Neural progenitor cell (in vitro differentiated cells): ENCODE measurements around the gene LRP6. TPM values are rescaled to one million over a fixed set of nuclear protein-coding genes. Genes with fewer than 3 reads are reported as not detected.

Experiments
- DNase-seq: peaks from one replicate; pipeline ENCODE4 v3.0.0-alpha.2; 2016; ENCODE audit warnings: low spot score
- H2AFZ ChIP-seq: fragments of 200-600 bp; sonication (generic); replicated peaks from 2 replicates; pipeline ENCODE4 v1.6.1; 2016; ENCODE audit warnings: antibody characterized with exemption
- H3F3A ChIP-seq: fragments of 200-600 bp; sonication (generic); 2 replicates; pipeline ENCODE4 v1.6.1; 2016; ENCODE audit warnings: antibody characterized with exemption, low read depth
- H3K27ac ChIP-seq: fragments of 200-600 bp; sonication (generic); 2 replicates; pipeline ENCODE4 v1.5.1; 2016; ENCODE audit warnings: mild to moderate bottlenecking
- H3K27me3 ChIP-seq: fragments of 200-600 bp; sonication (generic); 2 replicates; pipeline ENCODE4 v1.6.1; 2016; ENCODE audit warnings: mild to moderate bottlenecking, moderate library complexity
- H3K36me3 ChIP-seq: fragments of 200-600 bp; sonication (generic); 2 replicates; pipeline ENCODE4 v1.5.1; 2016
- H3K4me1 ChIP-seq: fragments of 200-600 bp; sonication (generic); 2 replicates; pipeline ENCODE4 v1.6.1; 2016; ENCODE audit warnings: mixed run types
- H3K4me2 ChIP-seq: fragments of 200-600 bp; sonication (generic); 2 replicates; pipeline ENCODE4 v1.6.1; 2016
- H3K4me3 ChIP-seq: fragments of 200-600 bp; sonication (generic); 2 replicates; pipeline ENCODE4 v1.5.1; 2016
- H3K79me2 ChIP-seq: fragments of 200-600 bp; sonication (generic); 2 replicates; pipeline ENCODE4 v1.6.1; 2016; ENCODE audit warnings: low read depth
- H3K9ac ChIP-seq: fragments of 200-600 bp; sonication (generic); 2 replicates; pipeline ENCODE4 v1.6.1; 2016
- H3K9me3 ChIP-seq: fragments of 200-600 bp; sonication (generic); 2 replicates; pipeline ENCODE4 v1.5.1; 2016; ENCODE audit warnings: low read depth
- H4K20me1 ChIP-seq: fragments of 200-600 bp; sonication (generic); 2 replicates; pipeline ENCODE4 v1.6.1; 2016; ENCODE audit warnings: low read depth
- H3K27ac Mint-ChIP-seq: 3 replicates; pipeline ENCODE4 v1.8.0; 2021; ENCODE audit warnings: mixed read lengths
- H3K27me3 Mint-ChIP-seq: 2 replicates; pipeline ENCODE4 v1.8.0; 2022; ENCODE audit warnings: low read depth, mild to moderate bottlenecking, inconsistent platforms, moderate library complexity, mixed read lengths; ENCODE audit not compliant: insufficient read depth
- H3K36me3 Mint-ChIP-seq: 3 replicates; pipeline ENCODE4 v1.8.0; 2021; ENCODE audit warnings: mixed read lengths
- H3K4me1 Mint-ChIP-seq: 3 replicates; pipeline ENCODE4 v1.8.0; 2021; ENCODE audit warnings: mixed read lengths
- H3K4me3 Mint-ChIP-seq: 3 replicates; pipeline ENCODE4 v1.8.0; 2021; ENCODE audit warnings: mild to moderate bottlenecking, moderate library complexity, mixed read lengths
- H3K9me3 Mint-ChIP-seq: 3 replicates; pipeline ENCODE4 v1.8.0; 2020; ENCODE audit warnings: mixed read lengths
- CTCF ChIP-seq: fragments of 200-600 bp; sonication (generic); IDR thresholded peaks from 2 replicates; pipeline ENCODE4 v1.5.1; 2017; ENCODE audit warnings: antibody characterized with exemption, mild to moderate bottlenecking
- EZH2 ChIP-seq: fragments of 200-600 bp; sonication (generic); IDR thresholded peaks from 2 replicates; pipeline ENCODE4 v1.6.1; 2017; ENCODE audit warnings: antibody characterized with exemption, mild to moderate bottlenecking, moderate library complexity
- EZH2phosphoT487 ChIP-seq: fragments of 200-600 bp; sonication (generic); IDR thresholded peaks from 2 replicates; pipeline ENCODE4 v1.6.1; 2017; ENCODE audit warnings: antibody characterized with exemption
- total RNA-seq: library from RNA; depleted of rRNA; stranded (reverse); fragments of >200 nt; gene quantifications from 2 replicates; pipeline ENCODE4 v1.2.3, GENCODE V29; 2015; ENCODE audit warnings: low replicate concordance

LRP6 gene
- total RNA-seq, 1 donor from 2014 or later: 68.0 TPM

GRCh38 chr12:12281134-12281533 lies 14.3 kb upstream of the LRP6 start:
- H3K27me3 Mint-ChIP-seq: peaks cover 12% of the 10 kb centered on the region
- H3K4me3 ChIP-seq: no peak overlapping the region
- no peaks in the 10 kb centered on the region for H3K9me3 ChIP-seq
- peaks cover 4% of the 10 kb centered on the region for H3K36me3 Mint-ChIP-seq
- H3K79me2 ChIP-seq: no peaks in the 10 kb centered on the region
- H3K4me2 ChIP-seq: peak overlapping the region; percentile 5
- H3K4me1 Mint-ChIP-seq: peaks cover 38% of the 10 kb centered on the region
- no peak for DNase-seq
- H3K27ac ChIP-seq: no peak overlapping the region
- peak overlapping the region; percentile 0 for H3K4me3 Mint-ChIP-seq
- peaks cover 27% of the 10 kb centered on the region for H3F3A ChIP-seq
- H2AFZ ChIP-seq: no peak overlapping the region
- H3K27me3 ChIP-seq: no peaks in the 10 kb centered on the region
- TF ChIP-seq EZH2phosphoT487 (no peak), CTCF (no peak), EZH2 (no peak)
- peaks cover 25% of the 10 kb centered on the region for H3K9me3 Mint-ChIP-seq
- peaks cover 29% of the 10 kb centered on the region for H3K4me1 ChIP-seq
- no peaks in the 10 kb centered on the region for H3K36me3 ChIP-seq
- H3K27ac Mint-ChIP-seq: peak overlapping the region; percentile 6
- no peaks in the 10 kb centered on the region for H4K20me1 ChIP-seq
- H3K9ac ChIP-seq: no peak overlapping the region

GRCh38 chr12:12278899-12279298 lies 12.1 kb upstream of the LRP6 start:
- DNase-seq: no peak
- Histone ChIP-seq H3K79me2 (no peaks in the 10 kb centered on the region), H3K27me3 (no peaks in the 10 kb centered on the region), H4K20me1 (no peaks in the 10 kb centered on the region), H3K27ac (no peak overlapping the region), H2AFZ (no peak overlapping the region), H3F3A (peaks cover 20% of the 10 kb centered on the region), H3K4me1 (peaks cover 29% of the 10 kb centered on the region), H3K9me3 (no peaks in the 10 kb centered on the region), H3K4me2 (no peak overlapping the region), H3K4me3 (no peak overlapping the region), H3K36me3 (no peaks in the 10 kb centered on the region), H3K9ac (no peak overlapping the region)
- no peak for TF ChIP-seq EZH2
- no peak for TF ChIP-seq CTCF
- no peak for TF ChIP-seq EZH2phosphoT487
- Mint-ChIP-seq H3K4me3 (no peak overlapping the region), H3K27me3 (peaks cover 8% of the 10 kb centered on the region), H3K27ac (no peak overlapping the region), H3K4me1 (peaks cover 28% of the 10 kb centered on the region), H3K9me3 (peaks cover 34% of the 10 kb centered on the region), H3K36me3 (peaks cover 5% of the 10 kb centered on the region)

- peaks cover 12% of the 10 kb centered on the region for H3K4me1 ChIP-seq
- Mint-ChIP-seq H3K4me3 (no peak overlapping the region), H3K27me3 (peaks cover 4% of the 10 kb centered on the region), H3K4me1 (peaks cover 14% of the 10 kb centered on the region), H3K27ac (no peak overlapping the region), H3K36me3 (peaks cover 5% of the 10 kb centered on the region), H3K9me3 (peaks cover 34% of the 10 kb centered on the region)
- no peaks in the 10 kb centered on the region for H3K9me3 ChIP-seq
- no peaks in the 10 kb centered on the region for H4K20me1 ChIP-seq
- H3K4me3 ChIP-seq: no peak overlapping the region
- DNase-seq: no peak
- H3K27ac ChIP-seq: no peak overlapping the region
- H3K4me2 ChIP-seq: no peak overlapping the region
- H3K9ac ChIP-seq: no peak overlapping the region
- no peak for TF ChIP-seq EZH2
- TF ChIP-seq CTCF: no peak
- TF ChIP-seq EZH2phosphoT487: no peak
- no peaks in the 10 kb centered on the region for H3K79me2 ChIP-seq
- H3K27me3 ChIP-seq: no peaks in the 10 kb centered on the region
- no peaks in the 10 kb centered on the region for H3K36me3 ChIP-seq
- H3F3A ChIP-seq: no peaks in the 10 kb centered on the region
- H2AFZ ChIP-seq: no peak overlapping the region
Measured at GRCh38 chr12:12275874-12276273, 9.0 kb upstream of the LRP6 start.
